Effector CD4-positive, alpha-beta T cell (primary cell): ENCODE results near the gene CRABP1.

Source experiments
- DNase-seq: peaks from one replicate; pipeline ENCODE4 v3.0.0-alpha.2; 2020

CRABP1 gene

DNA sequence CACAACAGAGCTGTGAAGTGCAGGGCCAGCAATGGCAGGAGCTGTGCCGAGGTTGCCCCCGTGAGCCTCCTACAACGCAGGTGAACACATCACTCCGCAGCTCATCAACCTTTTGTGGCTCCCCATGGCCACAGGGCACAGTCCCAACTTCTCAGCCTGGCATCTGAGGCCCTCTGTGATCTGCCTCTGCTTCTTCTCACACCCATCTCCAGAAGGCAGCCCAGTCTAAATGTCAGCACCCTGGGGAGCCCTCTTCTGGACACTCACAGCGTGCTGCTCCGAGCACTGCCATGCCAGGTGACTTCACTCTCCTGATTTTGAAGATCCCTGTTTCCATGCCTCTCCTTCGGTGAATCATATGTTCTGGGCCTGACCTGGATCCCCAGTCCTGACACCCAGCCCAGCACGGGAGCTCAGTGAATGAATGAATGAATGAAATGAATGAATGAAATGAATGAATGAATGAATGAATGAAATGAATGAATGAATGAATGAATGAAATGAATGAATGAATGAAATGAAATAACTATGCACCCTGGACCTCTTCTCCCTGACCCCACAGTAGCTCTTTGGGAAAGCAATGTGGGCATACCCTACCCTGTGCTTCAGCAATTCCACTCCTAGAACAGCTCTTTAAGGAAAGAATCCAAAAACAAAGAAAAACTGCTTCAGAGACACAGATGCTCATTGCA, 22.9 kb upstream of the CRABP1 start:
- no peak for DNase-seq

DNA sequence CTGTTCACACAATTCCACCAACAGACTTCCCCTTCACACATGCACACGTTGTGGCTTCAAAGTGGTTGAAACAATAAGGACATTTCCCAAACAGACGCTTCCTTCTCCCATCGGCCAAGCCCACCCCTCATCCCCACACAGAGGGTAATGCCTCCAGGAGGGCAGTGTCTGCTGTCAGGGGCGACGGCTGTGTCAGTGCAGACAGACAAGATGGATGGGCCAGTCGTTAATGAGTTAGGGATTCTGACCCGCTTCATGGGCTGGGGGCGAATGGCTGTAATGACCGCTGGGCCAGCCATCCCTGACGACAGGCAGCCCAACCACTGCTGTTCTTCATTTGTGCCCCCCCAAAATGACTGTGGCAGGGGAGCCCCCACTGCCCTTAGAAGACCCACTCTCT, 20.6 kb upstream of the CRABP1 start:
- no peak for DNase-seq

DNA sequence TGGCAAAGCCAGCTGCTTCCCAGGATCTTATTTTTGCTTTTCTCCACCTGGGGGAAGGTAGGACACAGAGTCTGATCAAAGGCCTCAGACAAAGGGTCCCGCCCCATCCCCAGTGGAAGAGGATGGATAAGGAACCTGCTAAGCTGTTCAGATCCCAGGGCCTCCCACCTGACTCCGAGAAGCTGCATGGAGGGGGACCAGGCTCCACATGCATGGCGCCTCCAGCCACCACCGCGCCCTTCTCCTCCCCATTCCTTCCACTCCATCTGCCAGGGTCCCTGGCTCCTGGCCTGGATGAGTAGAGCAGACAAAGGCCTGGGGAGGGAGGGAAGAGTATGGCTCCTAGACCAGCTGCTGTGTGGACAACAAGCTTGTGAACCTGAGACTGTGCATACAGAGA, 20.0 kb upstream of the CRABP1 start:
- DNase-seq = no peak

DNA sequence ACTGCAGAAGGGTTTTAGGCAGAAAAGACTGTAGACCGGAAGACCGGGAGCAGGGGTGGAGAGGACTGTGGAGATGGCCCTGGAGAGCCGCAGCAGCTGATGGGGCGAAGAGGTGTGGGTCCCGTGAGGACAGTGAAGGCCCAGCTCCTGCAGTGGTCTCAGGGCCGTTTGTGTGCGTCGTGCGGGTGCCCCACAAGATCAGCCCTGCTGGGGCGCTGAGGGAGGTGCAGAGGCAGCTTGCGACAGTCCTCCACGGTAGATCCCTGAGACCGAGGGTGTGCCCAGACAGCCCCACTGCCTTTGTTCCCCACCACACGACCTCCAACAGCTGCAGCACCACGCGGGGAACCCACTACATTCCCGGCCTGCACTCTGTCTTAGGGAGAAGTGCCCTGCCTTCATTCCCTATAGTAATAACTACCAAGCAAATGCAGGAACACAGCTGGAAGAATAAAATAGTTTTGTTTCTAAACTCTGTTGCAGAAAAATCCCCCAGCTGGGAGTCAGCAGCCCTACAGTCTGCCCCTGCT, 19.0 kb upstream of the CRABP1 start:
- DNase-seq = no peak

DNA sequence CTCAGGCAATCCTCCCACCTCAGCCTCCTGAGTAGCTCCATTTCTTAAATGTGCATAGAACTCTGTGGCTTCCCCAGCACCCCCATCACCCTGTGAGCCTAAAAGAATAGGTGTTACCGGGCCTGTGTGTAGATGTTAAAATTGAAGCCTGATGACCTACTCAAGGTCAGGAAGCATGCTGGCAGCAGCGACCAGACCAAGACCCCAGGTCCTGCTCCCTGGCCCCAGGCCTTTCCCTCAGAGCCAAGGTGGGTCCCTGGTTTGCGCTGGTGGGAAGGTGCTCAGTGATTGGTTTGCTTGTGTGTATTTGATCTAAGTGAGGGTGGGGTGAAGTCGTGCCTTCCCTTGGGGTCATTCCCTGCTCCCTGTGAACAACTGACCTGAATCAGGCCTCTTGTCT, 18.4 kb upstream of the CRABP1 start:
- no peak for DNase-seq

DNA sequence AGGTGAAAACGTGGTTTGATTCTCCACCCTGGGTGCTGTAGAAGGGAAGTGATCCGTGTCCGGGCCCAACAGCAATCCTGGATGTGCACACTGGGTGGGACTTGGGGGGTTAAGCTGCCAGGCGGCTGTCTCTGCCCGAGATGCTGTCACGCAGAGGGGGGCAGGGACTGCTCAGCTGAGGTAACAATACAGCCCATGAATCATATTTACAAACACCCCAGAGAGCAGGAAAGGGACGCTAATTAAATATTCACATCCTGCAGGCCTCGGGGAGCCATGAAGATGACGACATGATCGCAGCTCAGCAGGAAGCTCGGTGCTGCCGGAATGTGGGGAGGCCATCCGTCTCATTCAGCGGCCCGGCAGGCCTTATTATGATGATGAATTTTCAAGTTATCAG, 17.9 kb upstream of the CRABP1 start:
- no peak for DNase-seq

DNA sequence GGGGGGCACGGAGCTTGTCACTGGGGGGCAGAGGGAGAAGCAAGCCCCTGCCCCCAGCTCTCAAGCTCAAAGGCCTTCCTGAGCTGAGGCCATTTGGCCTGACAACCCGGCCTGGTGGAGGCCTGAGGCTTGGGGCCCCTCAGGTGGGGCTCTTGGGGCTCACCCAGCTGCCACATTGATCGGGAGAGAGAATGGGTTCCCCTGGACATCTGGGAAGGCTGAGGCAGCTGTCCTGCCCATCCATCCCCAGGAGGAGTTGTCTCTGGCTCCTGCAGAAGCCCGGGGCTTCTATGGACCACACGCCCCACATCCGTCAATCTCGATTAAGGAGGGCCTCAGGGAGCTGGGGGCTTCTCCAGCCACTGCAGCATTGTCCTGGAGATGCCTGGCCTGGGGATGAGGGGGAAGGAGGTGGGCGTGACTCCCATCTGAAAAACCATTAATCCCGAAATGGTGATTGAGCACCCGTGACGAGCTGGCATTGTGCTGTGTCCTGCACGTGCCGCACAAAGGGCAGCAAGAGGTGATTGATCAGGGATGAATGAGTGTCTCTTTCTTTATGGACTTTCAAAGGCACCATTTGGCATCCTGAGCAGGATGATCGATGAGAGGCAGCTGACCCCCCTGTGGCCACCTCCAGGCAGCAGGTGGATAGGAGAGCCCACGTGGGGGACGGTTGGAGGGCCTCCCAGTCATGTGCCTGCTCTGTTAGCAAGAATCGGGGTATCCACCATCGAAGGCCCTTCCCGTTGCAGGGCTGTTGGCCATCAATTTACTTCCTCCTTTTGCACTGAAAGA, 17.2 kb upstream of the CRABP1 start:
- no peak for DNase-seq

DNA sequence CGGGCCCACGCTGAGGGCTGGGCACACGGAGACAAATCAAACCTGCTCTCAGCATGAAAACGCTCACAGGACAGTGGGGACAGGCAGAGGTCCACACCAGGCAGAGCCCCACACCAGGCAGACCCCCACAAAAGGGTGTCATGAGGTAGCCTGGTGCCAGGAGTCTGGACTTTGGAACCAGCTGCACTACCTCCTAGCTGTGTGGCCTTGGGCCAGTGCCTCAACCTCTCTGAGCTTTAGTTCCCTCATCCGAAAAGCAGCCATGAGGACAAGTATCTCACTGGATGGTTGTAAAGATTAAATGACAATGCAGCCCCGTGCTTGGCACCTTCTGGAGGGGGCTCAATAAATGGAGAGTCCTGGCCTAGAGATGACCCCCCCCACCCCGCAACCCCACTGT, 16.5 kb upstream of the CRABP1 start:
- DNase-seq = no peak

DNA sequence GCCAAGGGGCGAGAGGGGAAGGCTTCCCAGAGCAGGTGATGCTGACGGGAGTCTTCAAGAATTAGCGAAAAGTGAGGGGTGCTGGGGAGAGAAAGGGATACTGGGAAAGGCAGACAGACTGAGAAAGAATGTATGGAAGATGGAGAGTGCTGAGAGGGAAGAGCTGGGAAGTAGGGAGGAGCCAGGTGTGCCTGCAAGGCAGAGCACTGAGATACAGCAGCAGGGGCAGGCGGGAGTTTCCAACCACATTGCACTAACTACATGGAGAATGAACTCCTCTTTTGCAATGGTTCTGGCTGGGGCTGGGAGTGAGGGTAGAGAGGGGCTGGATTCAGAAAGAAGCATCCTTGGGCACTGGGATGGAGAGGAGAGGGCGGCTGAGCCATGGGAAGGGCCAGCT, 16.0 kb upstream of the CRABP1 start:
- no peak for DNase-seq

DNA sequence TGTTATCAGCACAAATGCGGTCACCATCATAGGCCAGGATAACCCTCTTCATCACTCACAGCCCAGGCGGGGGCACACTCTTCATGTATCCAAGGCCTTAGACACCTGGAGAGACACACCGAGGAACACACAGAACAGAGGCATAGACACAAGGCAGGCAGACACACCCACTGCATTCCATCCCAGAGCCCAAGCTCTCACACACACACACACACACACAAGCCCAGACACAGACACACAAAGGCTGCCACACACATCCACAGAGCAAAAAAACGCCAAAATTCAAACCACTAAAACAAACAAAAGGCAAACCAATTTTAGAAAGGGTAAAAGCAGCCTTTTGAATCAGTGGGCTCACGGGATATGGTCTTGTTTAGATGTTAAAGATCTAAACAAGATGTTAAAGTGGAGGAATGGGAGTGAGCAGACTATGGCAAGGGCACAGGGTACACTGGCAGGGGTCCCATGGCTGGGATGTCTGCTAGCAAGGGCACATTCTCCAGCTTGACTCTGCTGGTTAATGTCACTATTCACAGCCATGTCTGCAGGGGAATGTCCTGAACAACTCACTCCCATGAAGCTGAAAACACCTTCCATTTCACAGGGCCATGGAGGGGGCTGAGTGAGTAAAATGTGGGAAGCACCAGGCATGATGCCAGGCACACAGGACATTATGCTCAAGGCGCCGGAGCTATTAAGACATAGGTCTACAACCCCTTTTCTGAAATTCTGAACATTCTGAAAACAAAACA, 14.9 kb upstream of the CRABP1 start:
- no peak for DNase-seq

DNA sequence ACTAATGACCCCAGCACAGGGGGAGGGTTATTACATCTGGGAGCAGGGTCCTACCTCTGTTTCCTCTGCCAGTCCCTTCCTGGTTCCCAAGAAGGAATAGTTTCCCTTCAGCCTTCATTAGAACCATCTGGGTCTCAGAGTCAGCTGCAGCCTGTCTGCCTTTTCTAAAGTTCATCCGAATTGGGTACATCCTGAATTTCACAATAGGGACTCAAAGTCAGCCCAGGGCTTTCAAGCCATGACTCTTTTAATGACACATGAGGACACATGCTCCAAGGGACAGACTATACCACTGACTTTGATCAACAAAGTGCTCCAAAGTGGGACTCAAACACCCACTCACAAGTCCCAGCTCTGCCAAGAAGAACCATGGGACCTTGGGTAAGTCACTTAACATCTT, 12.7 kb upstream of the CRABP1 start:
- no peak for DNase-seq

DNA sequence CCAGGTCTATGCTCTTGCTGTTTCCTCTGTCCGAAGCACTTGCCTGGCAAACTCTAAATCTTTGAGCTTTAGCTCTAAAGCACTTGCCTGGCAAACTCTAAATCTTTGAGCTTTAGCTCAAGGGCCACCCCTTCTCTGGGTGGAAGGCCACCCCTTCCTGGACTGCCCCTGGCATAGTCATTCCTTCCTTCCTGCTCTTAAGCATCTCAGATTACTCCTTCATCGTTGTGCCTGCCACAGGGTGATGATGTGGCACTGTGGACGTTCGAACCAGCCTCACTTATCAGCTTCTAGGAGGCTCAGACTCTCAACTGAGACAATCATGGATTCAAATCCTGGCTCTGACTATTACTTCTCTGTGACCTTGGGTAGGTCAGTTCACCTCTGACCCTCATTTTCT, 10.5 kb upstream of the CRABP1 start:
- no peak for DNase-seq

DNA sequence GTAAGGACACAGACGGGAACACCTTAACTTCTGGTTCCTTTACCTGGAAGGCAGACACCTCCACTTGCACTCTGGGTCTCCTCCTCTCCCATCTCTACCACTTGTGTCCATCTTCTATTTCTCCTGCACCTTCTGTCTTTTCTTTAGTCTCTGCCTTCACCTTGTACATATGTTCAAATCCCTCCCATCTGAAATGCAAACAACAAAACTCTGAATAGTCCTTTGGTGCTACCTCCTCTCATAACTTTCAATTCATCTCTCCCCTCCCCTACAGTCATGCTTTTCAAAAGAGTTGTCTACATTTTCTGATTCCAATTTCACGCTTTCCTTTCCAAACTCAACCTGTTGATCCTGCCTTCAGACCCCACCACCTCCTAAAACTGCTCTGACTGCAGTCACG, 5.3 kb upstream of the CRABP1 start:
- no peak for DNase-seq

DNA sequence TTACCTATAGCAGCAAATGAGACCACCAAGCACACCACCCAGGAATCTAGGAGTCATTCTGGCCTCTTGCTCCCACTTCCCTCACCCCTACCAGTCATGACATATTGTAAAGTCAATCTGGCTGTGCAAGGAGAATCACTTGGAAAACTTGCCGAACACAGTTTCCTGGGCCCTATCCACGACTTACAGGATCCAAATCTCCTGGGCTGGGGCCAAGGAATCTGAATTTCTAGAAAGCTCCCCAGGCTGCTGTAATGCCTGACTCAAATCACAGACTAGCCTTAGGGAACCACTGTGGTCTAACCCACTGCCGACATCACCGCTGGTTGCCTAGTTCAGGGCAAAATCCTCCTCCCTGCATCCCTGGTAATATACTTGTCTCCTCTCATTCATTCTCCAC, 4.2 kb upstream of the CRABP1 start:
- DNase-seq = no peak

DNA sequence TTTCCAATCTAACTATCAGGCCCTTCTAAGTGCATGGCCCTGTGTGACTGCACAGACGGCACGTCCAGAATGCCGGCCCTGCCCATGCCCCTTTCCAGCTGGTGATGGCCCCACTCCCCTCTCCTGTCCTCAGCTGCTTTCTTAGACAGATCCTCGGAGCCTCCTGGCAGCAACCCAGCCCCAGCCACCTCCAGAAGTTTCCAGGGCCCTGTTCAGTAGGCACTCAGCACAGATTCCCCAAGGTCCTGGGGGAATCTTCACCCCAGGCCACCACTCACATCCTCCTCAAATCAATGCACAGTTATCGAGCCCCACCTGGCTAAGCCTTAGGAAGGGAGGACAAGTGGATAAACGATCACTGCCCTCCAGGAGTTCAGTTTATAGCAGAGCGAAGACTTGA, 1.4 kb upstream of the CRABP1 start:
- no peak for DNase-seq

DNA sequence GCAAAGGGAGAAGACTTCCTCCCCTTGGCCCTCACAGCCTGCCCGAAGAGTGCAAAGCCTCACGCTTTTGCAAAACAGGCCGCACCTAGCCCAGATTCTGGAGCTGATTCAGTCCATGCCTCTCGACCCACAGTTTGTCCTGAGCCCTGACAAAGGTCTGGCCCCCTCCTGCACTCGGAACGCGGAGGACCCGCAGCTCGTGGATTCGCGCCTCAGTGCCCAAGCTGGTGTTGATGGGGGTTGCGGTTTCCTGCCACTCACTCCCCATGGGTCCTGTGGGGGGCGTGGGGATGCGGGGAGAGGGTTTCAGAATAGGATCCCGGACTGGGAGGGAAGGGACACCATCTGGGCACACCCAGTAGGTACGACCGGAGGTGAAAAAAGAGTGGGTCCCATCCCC, 594 bp upstream of the CRABP1 start:
- DNase-seq = no peak

DNA sequence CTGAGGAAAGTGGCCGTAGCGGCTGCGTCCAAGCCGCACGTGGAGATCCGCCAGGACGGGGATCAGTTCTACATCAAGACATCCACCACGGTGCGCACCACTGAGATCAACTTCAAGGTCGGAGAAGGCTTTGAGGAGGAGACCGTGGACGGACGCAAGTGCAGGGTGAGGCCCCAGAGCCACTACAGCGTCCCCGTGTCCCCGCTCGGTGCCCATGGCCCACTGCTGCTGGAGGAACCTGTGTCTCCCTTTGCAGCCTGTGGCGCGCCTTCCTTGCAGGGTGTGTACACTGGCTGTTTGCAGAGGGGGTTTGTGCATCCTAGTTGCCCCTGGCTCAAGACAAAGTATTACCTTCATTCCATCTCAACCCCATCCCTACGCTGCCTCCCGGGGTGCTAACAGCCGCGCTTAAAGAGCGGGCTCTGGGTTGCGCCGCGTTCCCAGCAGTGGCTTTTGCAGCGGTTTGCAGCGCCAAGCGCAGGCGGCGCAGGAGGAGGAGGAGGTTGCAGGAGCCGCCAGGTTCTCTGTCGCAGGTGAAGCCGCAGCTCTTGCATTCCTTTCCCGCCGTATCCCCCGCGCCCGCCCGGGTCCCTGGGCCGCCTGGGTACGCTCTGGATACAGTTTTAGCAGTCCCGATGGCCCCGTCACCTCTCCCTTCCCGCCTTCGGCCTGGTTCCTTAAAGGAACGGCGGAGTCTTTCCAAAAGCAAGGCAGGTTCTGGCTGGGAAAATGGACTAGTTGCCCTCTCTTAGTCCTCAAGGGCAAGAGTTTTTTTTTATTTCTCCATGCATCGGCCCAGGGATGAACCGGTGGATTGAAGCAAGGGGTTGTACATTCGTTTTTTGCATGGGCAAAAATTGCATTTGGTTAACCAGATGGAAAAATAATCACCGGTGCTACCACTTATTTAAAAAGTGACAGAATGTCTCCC, 1.2 kb downstream of the CRABP1 start:
- no peak for DNase-seq

DNA sequence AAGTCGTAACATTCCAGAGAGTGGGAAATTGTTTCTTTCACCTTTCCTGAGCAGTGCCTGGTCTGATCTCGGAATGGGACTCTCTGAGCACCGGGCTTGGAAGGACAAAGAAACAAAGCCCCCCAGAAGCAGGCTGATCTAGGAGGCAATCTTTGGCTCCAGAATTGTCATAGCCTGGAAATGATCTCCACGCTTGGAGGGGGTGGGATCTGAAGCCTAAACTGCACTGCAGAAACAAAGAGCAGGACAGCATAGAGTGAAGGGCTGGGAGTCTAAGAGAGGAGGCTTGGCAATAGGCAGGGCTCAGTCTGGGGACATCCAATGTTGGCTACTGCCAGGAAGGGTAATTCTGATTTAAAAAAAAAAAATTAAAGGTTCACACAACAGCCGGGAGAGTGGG, 1.9 kb downstream of the CRABP1 start:
- no peak for DNase-seq

DNA sequence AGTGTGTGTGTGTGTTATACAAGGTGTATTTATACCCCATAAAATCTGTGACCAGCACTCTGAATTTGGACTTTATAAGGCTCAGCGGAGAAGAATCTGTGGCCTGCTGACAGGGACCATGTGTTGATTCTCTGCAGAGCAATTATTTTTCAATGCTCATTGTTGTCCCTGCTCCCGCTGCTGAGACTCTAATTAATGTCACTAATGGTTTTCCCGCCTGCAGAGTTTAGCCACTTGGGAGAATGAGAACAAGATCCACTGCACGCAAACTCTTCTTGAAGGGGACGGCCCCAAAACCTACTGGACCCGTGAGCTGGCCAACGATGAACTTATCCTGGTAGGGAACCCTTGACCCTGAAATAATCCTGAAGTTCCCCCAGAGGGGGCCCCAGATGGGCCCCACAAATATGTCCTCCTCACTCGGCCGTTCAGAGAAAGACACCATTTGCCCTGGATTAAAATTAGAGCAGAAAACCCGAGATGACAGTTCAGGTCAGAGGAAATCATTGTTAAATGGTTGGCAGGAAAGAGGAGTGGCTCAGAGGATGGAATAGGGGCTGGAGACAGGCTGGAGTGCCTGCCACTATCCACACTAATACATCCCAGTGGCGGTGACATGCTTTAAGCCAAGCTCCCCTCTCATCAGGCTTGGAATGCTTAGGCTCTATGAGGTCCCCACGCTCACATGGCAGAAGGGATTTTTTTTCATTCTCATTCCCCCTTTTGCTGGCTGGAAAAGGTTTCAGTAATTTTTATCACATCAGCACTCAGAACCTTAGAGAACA, 3.3 kb downstream of the CRABP1 start:
- DNase-seq = no peak

DNA sequence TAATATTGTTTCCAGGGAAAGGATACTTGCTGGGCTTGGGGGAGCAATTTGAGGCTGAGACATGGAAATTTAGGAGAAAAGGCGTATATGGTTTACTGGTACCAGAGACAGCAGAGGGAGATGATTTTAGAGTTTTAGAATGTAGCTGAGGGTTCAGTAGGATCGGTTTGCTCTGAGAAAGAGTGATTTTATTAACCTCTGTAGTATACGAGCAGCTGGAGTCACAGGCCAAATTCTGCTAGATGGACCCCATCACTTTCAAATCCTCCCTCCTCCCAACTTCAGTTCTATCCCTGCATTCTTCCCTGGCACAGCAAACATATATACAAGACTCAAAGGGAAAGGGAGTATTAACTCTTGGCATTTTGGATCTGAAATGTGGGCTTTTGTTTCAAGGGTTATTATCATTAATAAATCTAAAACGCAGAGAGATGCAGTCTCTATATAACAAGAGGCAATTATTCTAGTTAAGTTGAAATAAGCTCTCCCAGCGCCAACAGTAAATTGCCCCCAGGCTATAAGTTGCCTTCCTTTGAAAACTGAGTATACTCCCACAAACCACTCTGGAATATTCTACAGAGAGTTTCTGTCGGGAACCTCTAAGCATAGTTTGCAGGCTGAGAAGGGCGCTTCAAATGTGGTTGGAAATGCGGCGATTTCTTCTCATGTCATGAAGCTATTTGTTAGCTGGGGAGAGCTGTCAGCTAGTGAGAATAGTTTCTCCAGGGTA, 5.4 kb downstream of the CRABP1 start:
- DNase-seq = no peak
